Keratinocyte (primary cell): Measurements from ENCODE around the gene ACSL6.

Experiments used
- CTCF ChIP-seq, 3 experiments: IDR thresholded peaks in 1 of 3; conservative IDR thresholded peaks in 1 of 3; optimal IDR thresholded peaks in 1 of 3; 2 replicates in 2 of 3; 3 replicates in 1 of 3; pipeline versions ENCODE3 to v1.5.1; 2011; ENCODE audit warnings: low read length in 3 of 3, mild to moderate bottlenecking in 3 of 3, moderate library complexity in 2 of 3, control low read depth in 1 of 3, inconsistent platforms in 1 of 3; ENCODE audit not compliant: insufficient read depth in 2 of 3; ENCODE audit errors: extremely low read depth in 1 of 3
- EZH2 ChIP-seq: IDR thresholded peaks from one replicate; pipeline ENCODE4 v1.6.1; 2012; ENCODE audit warnings: inconsistent platforms, mild to moderate bottlenecking, low read length, moderate library complexity

DNA sequence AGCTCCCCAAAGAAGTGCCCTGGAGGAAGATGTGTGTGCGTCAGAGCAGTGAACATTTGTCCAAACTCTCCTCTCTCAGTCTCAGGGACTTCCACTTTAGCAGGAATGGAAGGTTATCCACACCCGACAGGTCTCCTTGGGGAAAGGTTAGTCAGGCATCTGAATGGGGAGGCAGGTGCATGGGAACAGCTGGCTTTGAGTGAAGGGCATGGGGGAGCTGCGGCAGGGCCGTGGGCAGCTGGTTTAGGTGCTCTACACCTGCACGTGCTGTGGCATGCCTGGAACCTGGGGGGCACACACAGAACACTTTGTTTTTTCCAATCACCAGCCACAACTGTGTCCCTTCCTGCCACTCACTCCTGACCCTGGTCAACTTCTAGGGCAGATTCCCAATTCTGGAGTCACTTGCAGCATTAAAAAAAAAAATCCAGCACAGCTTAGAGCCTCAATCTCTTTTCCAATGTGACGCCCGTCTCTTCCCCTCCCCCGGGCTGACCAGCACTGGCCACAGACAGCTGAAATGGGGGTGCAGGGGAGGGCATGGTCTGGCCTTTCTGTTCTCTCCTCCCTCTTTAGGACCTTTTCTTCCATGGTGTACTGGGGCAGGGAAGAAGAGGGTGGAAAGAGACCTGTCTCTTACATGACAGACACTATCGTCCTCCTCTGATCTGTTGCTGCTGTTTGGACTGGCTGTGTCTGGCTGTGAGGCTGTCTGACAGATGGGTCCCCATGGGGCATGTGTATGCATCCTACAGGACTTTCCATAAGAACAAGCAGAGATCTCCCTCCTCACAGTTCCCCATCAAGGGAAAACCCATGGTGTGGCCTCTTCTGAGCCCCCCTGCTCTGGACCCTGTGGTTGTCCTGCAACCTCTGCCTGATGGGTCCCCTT, 39.4 kb upstream of the ACSL6 start:
- no peak for TF ChIP-seq CTCF (optimal IDR thresholded peaks at IDR 0.05 in 1 of 3, IDR thresholded peaks at IDR 0.05 in 1 of 3, conservative IDR thresholded peaks at IDR 0.05 in 1 of 3; ENCODE audit: extremely low read depth in 1 of 3, insufficient read depth in 2 of 3, low read length in 3 of 3)
- TF ChIP-seq EZH2 = no peak
